HuH-7 (cell line): Measurements from ENCODE around the gene MEI1.
"Not testable (repeated sequence)": the region's sequence is repeated elsewhere in the genome, so short reads cannot be mapped to it uniquely, and the experiment has no call there.

Source experiments
- DNase-seq: peaks from one replicate; pipeline ENCODE4 v3.0.0; 2011; ENCODE audit warnings: low spot score

MEI1 gene

DNA sequence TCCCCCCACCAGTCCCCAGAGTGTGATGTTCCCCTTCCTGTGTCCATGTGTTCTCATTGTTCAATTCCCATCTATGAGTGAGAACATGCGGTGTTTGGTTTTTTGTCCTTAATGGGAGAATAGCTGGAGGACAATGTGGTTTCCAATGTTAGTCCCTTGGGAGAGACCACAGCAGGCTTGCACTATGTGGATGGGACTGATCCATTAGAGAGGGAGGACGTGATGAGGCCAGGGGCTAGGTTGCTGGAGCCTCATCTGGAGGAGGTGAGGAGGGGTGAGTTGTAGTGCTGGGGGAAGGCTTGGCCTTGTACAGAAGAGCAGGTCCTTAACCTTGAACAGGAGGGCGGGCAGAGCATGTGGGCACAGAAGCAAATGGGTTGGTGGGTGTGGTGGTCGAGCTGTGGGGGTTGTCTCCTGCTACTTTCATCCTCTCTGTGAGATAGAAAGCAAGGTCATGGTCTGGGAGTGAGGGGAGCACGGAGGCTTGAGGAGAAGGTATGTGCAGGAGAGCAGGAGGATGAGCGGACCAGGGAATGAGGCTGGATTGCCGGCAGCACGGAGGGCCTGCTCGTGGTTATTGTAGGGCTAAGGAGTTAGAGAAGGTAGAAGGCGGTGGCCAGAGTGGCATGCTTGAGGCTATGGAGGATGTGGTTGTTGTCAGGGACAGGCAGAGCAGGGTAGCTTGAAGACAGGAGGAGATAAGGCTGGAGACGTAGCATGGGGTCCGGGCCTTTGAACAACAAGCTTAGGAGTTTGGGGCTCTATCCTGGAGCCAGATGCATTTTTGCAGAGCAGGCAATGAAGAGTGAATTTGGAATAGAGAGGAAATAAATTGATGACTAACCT lies 122.4 kb downstream of the MEI1 start:
- no peak for DNase-seq

DNA sequence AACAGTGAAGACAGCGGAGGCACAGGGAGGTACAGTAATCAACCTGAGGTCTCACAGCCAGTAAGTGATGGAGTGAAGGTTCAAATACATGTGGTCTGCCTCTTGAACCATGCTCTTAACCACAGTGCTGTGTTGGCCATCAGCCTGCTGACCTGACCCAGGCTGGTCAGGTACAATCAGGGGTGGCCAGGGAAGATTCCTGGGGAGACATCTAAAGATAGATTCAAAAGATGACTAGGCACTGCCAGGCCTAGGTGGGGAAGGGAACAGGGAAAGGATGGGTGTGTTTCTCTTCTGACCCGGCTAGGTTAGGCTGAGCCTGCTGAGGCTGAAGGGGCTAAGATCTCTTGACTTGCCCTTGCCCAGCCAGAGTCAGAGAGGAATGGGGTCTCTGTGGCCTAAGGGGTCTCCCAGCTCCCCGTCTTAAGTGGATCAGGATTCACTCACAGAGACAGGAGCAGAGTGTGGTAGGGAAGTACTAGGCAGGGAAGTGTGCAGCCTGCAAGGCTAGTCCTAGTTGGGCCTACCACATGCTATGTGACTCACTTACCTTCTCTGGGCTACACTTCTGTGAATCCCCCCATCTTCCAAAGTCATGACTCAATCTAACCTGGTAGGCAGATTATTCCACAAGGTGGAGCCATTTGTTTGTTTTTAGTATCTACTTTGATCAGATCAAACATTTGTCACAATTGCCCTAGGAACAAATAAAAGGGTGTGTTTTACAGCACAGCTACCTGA lies 123.2 kb downstream of the MEI1 start:
- peak; percentile 58 for DNase-seq

DNA sequence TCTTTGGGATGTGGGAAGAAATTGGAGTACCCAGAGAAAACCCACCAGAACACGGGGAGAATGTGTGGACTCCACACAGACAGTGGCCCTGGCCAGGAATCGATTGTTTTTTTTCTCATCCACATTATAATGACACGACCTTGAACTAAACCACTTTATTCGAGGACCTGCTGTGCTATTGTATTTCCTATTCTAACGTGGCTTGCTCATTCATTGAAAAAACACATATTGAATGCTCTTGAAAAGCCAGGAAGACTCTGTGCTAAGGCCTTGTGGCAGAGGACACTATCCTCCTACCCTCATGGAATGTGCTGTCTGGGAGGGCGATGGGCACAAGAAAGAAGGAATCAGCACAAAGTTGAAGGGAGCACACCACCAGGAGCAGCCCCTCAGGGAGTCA lies 124.5 kb downstream of the MEI1 start:
- DNase-seq = no peak

DNA sequence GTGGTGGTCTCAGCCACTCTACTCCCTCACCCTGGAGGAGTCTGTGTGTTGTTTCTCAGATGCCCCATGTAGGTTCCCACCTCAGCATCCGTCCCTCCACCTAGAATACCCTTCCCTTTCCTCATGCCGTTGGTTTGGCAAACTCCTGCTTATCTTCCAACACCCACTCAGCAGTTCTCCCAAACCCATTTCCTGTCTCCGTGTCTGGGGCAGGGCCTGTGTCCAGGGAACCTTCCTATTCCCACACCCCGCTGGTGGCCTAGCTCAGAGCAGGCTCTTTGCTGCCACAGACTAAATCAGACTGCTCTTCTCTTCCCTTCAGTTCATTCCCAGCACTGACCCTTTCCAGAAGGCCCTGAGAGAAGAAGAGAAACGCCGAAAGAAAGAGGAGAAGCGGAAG lies 126.1 kb downstream of the MEI1 start:
- DNase-seq = no peak

DNA sequence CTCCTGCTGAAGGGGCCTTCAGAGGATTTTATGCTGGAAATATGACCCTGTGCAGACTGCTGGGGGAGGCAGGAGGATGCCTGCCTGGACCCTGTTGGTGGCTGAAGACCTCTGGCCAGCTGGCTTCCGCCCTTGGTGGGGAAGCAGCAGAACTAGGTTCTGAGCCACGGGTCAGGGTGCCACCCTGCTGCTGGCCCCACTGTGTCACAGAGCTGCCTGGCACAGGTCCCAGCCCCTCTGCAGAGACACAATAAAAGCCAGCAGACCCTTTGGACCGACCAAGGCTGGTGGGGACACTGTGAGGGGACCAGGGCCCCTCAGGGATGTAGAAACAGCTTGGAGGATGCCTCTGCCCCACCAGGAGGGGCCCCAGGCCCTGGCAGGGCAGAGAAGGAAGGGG lies 126.7 kb downstream of the MEI1 start:
- DNase-seq = no peak

DNA sequence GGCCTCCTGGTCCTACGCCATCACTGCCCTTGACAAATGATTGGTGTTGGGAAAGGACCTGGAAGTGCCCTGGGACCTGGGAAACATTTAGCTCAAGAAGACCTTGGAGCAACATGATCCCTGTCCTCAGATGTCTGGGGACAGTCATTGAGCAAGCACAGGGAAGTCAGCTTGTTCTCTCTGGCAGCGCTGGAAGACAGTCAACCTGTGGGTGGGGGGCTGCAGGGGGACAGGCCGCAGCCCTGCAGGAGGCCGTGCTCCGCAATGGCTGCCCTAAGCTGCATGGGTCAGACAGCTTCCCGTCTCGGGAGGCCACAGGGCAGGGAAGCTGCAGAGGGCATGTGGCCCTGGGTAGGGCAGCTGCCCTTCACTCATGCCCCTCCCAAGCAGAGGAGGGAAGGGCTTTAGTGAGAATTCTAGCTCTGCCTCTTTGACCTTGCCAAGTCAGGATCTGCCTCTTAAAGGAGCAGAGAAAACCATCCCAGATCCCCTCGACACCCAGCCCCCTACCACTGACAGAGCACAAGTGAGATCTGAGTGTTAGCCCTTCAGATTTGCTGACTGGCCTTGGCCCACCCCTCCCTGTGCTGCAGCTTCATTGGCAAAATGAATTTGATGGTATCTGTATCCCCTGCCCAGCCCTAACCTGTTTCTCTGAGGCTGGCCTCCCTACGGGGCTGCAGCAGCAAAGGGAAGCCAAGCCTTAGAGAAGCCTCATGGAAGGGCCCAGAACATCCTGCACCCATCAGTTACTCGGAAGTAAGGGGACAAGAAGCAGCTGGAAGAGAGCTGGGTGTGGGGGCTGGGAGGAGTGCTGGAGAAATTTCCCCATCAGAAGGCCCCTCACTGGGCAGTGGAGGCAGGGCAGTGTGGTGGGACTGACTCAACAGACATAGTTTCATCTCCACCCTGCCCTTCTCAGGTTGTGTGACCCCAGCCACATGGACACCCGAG lies 127.4 kb downstream of the MEI1 start:
- DNase-seq = no peak

DNA sequence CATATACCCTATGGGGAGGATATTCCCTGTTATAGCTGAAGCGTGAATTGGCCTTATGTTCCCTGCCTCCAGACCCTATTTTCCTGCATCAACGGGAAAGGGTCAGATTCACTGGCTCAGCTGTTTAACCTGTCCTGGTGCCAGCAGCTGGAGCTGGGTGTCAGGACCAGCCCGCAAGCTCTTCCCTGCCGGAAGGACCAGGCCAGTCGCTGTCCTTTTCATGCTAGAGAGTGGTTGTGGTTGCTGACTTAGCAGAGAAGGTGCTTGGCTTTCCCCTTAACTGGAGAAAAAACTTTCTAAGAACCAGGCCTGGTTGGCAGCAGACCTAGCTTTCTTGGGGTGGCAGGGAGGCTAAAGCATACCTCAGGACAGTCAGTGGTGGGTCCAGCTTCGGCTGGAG lies 128.4 kb downstream of the MEI1 start:
- no peak for DNase-seq

DNA sequence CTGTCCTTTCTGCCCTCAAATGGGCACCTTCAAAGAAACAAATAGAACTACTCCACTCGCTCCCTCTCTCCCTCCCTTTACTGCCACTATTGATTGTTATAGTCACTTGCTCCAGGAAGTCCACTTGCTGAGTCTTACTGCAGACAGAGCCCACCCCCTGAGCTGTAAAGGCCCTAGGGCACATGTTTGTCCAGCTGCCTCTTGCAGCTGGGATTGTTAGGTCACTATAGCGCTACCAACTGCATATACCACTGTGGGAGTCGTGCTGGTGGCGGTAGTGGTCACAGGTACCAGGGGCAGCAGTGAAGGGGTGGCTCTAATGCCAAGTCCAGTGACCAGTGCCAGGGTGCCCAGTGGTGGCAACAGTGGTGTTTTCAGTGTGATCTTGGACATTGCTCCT lies 129.2 kb downstream of the MEI1 start:
- no peak for DNase-seq

DNA sequence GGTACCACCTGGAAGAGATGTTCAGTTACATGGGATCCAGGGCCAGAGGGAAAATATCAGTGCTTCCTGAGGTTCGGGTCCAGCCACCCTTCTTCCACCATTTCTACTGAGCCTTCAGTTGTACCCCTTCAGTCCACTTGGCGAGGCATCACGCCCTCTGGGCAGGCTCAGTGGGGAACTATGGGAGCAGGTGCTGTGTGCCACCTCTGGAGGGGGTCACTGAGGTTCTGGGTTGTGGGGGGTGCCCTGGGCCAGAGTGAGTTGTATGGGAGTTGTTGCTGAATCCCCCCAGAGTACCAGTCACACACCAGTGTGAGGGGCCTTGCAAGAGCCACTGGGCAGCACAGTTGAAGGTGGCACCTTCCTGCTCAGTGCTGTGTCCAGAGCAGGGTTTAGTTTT lies 130.9 kb downstream of the MEI1 start:
- DNase-seq = no peak

DNA sequence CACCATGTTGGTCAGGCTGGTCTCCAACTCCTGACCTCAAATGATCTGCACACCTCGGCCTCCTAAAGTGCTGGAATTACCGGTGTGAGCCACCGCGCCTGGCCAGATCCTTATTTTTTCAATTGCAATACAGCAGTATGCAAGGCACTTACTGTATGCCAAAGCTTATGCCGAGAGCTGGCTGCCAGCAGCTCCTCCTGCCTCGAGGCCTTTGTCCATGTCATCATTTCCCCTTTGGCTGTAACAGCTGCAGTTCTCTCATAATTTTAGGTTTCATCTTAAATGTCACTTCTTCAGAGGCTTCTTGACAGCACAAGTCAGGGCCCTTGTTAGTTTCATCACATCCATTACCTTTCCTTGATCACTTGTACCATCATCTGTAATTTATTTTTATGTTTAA lies 132.1 kb downstream of the MEI1 start:
- DNase-seq = no peak

DNA sequence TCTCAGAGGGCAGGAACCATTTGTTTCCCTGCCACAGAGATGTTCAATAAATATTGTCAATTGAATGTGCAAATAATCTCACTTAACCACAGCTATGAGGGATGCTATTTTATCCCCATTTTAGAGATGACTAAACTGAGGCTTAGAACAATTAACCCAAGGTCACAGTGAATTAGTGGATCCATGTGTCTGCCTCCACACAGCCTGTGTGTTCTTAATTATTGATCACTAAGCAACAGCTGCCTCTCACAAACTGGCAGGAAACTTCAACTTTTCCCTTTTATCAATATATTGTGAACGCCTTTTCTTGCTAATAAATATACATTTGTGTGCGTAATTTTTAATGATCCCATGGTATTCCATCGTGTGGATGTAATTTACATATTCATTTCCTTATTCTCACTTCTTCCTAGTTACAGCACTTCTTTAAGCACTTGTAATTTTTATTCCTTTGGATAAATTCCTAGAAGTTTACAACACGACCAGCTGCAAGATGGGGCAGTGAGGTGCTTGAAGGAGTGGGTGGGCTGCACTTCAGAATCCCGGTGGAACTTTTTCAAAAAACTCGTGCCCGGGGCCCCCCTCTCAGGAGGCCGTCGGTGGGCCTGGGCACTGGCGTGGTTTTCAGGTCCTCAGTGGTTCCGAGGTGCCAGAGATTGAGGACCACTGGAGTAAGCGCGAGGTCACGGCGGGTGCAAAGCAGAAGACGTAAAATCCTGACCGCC lies 132.7 kb downstream of the MEI1 start:
- no peak for DNase-seq

DNA sequence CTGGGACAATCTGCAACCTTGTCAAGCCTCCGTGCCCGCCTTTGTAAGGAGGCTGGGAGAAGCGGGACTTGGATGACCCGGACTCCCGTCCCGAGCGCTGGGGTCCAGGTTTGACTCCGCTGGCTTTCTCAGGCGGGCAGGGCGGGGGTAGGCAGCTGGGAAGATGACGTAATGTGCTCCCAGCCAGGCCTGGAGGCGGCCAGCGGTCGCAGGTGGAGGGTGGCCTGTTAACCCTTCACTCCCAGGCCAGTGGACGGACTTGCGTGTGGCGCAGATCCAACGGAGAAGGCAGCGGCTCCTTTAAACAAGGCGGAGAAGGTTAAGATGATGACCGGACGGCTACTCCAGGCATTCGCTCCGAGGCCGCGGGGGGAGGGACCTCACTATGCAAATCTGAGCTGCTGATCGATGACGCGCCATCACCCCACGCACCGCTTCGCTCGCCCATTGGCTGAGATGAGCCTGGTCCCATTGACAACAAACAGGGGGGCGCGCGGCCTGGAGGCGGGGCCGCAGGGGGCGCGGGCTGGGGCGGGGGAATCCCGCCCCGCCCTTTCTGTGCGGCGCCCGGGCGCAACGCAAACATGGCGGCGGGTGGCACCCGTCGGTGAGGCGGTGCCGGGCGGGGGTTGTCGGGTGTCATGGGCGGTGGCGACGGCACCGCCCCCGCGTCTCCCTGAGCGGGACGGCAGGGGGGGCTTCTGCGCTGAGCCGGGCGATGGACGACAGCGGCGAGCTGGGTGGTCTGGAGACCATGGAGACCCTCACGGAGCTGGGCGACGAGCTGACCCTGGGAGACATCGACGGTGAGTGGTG lies 133.5 kb downstream of the MEI1 start, which contains the start of gene SREBF2:
TSS of gene SREBF2 (plus strand) at position 553 of the 816 bp plus-strand sequence. CDS start at position 719, 166 bp downstream.
- peak; percentile 96 for DNase-seq

DNA sequence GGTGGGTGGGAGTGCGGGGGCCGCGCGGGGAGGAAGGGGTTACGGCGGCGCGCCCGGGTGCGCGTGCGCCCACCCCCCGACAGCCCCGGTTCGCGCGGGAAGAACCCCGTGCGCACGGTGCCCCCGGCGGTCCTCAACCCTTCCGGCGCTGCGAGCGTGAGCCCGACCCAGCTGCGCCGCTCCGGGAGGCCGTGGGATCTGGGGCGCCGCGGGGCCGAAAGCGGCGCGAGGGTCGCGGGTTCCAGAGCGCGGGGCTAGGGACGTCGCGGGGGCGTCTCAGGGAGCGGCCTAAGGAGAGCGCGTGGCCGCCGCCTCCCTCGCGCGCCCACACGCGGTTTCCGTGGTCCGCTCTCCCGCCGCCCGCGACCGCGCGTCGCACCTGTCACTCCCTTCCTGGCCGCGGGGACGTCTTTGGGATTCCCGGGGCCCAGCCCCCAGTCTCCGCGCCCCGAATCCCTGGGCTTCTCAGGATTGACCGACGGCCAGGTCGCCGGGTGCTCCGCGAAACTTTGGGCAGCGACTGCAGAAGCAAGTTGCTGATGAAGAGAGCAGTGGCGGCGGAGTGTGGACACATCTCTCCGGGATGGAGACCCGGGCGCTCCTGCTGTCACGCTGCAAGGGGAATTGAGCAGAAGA lies 134.2 kb downstream of the MEI1 start:
- no peak for DNase-seq

DNA sequence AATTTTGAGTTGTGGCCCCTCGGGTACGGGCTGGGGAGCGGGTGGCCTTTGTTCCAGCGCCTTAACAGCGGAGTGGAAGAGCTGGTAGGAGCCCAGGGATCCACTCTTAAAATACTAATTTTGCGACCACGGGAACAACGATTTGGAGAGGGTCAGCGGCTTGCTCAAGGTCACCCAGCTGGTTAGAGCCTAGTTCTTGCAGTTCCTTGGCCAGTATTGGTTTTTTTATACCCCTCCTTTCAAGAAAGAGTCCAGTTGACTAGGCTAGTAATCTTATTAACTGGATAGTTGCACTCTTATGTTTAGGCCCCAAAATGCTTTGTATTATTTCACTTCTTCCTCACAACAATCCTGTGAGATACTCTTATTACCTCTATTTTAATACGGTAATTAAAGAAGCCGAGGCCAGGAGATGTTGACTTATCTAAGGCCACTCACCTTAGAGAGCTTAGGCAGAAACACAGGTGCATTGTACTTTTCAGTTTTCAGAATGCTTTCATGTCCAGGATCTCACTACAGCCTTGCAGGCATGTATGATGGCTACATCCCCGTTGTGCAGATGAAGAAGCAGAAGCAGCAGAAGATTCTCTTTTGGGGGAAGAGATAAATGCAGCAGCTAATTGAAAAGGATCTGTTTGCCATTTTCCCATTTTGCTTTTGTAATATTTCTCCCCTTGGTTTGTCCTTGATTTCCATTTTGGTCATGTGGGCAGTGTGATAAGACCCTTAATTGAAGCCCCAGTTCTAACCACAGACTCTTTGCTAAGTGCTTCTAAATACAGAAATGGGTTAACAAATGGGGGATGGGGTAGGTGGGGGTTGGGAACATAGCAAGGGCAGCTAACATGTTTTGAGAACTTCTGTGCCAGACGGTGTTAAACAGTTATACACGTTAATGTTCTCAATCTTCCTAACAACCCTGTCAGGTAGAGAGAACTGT lies 135.0 kb downstream of the MEI1 start:
- DNase-seq = no peak

DNA sequence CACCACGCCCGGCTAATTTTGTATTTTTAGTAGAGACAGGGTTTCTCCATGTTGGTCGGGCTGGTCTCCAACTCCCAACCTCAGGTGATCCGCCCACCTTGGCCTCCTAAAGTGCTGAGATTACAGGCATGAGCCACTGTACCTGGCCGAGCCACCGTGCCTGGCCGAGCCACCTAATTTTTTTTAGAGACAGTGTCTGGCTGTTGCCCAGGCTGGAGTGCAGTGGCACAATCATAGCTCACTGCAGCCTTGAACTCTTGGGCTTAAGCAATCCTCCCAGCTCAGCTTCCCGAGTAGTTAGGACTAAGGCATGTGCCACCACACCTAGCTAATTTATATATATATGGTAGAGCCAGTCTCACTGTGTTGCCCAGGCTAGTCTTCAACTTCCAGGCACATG lies 136.2 kb downstream of the MEI1 start:
- DNase-seq = not testable (repeated sequence)

DNA sequence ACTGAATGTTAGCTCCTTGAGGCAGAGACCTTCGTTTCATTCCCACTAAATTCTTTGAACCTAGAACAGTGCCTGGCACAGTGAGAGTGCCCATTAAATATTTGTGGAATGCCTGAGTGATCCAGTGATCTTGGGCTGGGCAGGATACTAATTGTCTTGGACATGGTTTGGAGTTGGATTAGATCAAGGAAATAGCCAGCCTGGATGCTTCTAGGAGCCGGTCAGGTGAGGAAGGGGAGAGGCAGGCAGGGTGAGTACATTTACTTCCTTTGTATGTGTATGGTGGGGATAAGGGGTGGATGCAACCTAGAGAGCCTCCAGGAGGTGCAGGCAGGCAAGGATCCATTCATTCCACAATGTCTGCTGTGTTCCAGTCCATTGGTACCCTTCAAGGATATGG lies 137.2 kb downstream of the MEI1 start:
- no peak for DNase-seq

DNA sequence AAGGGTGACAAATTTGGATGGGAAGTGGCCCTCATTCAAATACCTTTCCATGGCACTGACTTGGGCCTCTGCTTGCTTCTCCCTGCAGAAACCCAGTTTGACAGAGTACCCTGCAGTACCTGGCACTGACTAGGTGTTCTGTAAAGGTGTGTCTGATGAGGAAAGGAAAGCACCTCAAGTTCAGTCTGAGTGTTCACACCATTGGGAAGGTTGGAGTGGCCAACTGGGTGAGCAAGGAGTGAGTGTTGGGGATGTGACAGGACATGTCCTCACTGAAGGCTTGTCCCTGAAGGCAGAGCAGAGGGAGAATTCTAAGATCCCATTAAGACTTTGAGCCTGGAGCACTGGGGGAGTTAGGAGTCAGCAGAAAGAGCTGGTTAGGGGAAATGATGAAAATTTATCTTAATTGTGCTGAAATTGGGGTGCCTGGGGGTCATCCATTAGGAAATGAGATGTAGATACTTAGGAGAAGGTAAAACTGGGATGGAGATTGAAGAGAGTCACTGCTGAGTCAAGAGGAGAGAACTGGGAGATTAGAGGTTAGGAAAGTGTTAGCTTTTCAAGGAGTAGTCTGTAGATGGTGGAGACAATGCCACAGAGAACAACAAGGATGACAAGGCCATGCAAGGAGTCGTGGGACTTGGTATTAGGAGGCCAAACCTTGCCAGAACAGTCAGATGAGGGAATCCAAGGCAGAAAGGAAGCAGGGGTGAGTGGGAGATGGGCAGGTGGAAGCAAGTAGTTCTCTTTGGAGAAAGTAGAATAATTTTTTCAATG lies 139.7 kb downstream of the MEI1 start:
- DNase-seq = no peak

DNA sequence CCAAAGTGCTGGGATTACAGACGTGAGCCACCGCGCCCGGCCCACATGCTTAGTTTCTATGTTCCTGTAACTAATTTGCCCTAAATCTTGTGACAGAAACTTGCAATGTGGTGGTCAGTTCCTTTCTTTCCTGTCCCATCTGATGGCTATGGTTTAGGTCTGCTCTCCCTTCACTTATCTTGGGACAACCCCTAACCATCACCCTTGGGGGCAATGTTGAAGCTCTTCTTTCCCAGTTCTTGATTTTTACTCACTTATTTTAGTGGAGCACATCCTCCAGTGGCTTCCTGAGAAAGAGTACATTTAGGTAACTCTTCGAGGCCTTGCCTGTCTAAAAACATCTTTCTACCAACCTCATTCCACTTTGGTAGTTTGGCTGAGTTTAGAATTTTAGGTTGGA lies 140.9 kb downstream of the MEI1 start:
- no peak for DNase-seq
